D341Med (cell line): ENCODE results near the gene RPAP2.
"Not testable (repeated sequence)": the region's sequence is repeated elsewhere in the genome, so short reads cannot be mapped to it uniquely, and the experiment has no call there.

Experiments used
- DNase-seq: peaks from one replicate; pipeline ENCODE4 v3.0.0; 2012; ENCODE audit warnings: low spot score

The RPAP2 gene

GRCh38 chr1:92376345-92376744, 77.5 kb downstream of the RPAP2 start:
- DNase-seq, result no peak

GRCh38 chr1:92377991-92378390, 79.1 kb downstream of the RPAP2 start:
- not testable (repeated sequence) for DNase-seq

- DNase-seq, result no peak
Observed at GRCh38 chr1:92380867-92381266, 82.0 kb downstream of the RPAP2 start.

- not testable (repeated sequence) for DNase-seq
Observed at GRCh38 chr1:92393966-92394365, 95.1 kb downstream of the RPAP2 start.

- no peak for DNase-seq
Observed at GRCh38 chr1:92398519-92398918, 99.7 kb downstream of the RPAP2 start.

- no peak for DNase-seq
Observed at GRCh38 chr1:92399076-92399475, 100.2 kb downstream of the RPAP2 start.

GRCh38 chr1:92404661-92405060, 105.8 kb downstream of the RPAP2 start:
- no peak for DNase-seq

GRCh38 chr1:92408825-92409224, 110.0 kb downstream of the RPAP2 start:
- DNase-seq, result no peak

- DNase-seq, result no peak
Observed at GRCh38 chr1:92409946-92410549, 111.2 kb downstream of the RPAP2 start.

- no peak for DNase-seq
Observed at GRCh38 chr1:92410706-92411105, 111.8 kb downstream of the RPAP2 start.

- DNase-seq, result no peak
Observed at GRCh38 chr1:92411511-92411910, 112.7 kb downstream of the RPAP2 start.

GRCh38 chr1:92419642-92420041, 120.8 kb downstream of the RPAP2 start:
- no peak for DNase-seq

- DNase-seq, result no peak
Observed at GRCh38 chr1:92424381-92424780, 125.5 kb downstream of the RPAP2 start.

- DNase-seq, result peak; percentile 73
Observed at GRCh38 chr1:92425617-92426016, 126.8 kb downstream of the RPAP2 start.

GRCh38 chr1:92430030-92430429, 131.2 kb downstream of the RPAP2 start:
- no peak for DNase-seq

- DNase-seq, result not testable (repeated sequence)
Observed at GRCh38 chr1:92434572-92434971, 135.7 kb downstream of the RPAP2 start.

- no peak for DNase-seq
Observed at GRCh38 chr1:92439291-92439690, 140.4 kb downstream of the RPAP2 start.

- no peak for DNase-seq
Observed at GRCh38 chr1:92441316-92441696, 142.4 kb downstream of the RPAP2 start.

GRCh38 chr1:92441697-92442342, 143.0 kb downstream of the RPAP2 start:
- no peak for DNase-seq

- DNase-seq, result no peak
Observed at GRCh38 chr1:92442351-92442750, 143.5 kb downstream of the RPAP2 start.

GRCh38 chr1:92443893-92444292, 145.0 kb downstream of the RPAP2 start:
- DNase-seq, result no peak

GRCh38 chr1:92444351-92444750, 145.5 kb downstream of the RPAP2 start:
- no peak for DNase-seq

- DNase-seq, result no peak
Observed at GRCh38 chr1:92445865-92446264, 147.0 kb downstream of the RPAP2 start.

- DNase-seq, result no peak
Observed at GRCh38 chr1:92446546-92446945, 147.7 kb downstream of the RPAP2 start.
